ENCODE results near the gene PPP1R13L.

PPP1R13L gene

DNA sequence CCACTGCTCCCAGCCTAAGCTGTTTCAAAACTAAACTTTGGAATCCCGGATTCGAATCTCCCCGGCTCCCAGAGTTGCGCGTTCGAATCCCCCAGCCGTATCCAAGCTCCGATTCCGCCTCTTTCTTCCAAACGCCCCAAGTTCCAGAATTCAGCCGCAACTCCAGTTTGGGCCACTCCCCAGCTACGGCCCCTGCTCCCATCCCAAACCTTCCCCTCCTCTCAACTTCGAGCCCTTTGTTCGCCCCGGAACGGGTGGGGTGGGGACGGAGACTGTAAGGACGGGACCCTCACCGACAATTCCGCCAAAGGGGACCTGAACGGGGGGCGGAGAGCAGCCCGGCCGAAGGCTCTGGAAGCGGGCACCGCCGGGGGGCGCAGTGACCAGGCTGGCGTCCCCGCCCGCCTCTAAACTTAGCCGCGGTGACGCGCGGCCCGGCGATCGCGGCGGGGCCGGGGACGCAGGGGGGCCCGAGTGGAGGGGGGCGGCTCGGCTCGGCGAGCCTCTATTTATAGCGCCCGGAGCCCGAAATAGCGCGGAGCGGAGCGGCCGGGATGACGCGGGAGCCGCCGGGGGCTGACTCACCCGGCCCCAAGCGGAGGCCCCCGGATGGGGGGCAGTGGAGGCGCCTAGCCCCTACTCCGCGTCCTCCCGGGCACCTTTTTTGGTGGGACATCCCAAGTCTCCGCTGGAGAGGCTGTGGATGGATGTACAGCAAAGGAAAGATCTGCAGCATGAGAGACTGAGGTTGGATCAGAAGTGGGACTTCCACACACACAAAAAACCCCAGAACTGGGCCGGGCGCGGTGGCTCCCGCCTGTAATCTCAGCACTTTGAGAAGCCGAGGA lies 23.7 kb upstream of the PPP1R13L start (continued):
- TF ChIP-seq ZNF768 (tag by site-specific recombination; IDR thresholded peaks at IDR 0.05): no peak
- TF ChIP-seq, protein P1, sequence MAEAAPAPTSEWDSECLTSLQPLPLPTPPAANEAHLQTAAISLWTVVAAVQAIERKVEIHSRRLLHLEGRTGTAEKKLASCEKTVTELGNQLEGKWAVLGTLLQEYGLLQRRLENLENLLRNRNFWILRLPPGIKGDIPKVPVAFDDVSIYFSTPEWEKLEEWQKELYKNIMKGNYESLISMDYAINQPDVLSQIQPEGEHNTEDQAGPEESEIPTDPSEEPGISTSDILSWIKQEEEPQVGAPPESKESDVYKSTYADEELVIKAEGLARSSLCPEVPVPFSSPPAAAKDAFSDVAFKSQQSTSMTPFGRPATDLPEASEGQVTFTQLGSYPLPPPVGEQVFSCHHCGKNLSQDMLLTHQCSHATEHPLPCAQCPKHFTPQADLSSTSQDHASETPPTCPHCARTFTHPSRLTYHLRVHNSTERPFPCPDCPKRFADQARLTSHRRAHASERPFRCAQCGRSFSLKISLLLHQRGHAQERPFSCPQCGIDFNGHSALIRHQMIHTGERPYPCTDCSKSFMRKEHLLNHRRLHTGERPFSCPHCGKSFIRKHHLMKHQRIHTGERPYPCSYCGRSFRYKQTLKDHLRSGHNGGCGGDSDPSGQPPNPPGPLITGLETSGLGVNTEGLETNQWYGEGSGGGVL (tag by site-specific recombination; IDR thresholded peaks at IDR 0.05): peak; percentile 32; the same call in 1 of the 2 replicates
- peak; percentile 66 for TF ChIP-seq ZNF341 (tag by site-specific recombination; IDR thresholded peaks at IDR 0.05; ENCODE audit: low read depth)
- TF ChIP-seq, protein P2, sequence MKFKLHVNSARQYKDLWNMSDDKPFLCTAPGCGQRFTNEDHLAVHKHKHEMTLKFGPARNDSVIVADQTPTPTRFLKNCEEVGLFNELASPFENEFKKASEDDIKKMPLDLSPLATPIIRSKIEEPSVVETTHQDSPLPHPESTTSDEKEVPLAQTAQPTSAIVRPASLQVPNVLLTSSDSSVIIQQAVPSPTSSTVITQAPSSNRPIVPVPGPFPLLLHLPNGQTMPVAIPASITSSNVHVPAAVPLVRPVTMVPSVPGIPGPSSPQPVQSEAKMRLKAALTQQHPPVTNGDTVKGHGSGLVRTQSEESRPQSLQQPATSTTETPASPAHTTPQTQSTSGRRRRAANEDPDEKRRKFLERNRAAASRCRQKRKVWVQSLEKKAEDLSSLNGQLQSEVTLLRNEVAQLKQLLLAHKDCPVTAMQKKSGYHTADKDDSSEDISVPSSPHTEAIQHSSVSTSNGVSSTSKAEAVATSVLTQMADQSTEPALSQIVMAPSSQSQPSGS (tag by site-specific recombination; IDR thresholded peaks at IDR 0.05; ENCODE audit: low read depth): no peak
- TF ChIP-seq, protein P3, sequence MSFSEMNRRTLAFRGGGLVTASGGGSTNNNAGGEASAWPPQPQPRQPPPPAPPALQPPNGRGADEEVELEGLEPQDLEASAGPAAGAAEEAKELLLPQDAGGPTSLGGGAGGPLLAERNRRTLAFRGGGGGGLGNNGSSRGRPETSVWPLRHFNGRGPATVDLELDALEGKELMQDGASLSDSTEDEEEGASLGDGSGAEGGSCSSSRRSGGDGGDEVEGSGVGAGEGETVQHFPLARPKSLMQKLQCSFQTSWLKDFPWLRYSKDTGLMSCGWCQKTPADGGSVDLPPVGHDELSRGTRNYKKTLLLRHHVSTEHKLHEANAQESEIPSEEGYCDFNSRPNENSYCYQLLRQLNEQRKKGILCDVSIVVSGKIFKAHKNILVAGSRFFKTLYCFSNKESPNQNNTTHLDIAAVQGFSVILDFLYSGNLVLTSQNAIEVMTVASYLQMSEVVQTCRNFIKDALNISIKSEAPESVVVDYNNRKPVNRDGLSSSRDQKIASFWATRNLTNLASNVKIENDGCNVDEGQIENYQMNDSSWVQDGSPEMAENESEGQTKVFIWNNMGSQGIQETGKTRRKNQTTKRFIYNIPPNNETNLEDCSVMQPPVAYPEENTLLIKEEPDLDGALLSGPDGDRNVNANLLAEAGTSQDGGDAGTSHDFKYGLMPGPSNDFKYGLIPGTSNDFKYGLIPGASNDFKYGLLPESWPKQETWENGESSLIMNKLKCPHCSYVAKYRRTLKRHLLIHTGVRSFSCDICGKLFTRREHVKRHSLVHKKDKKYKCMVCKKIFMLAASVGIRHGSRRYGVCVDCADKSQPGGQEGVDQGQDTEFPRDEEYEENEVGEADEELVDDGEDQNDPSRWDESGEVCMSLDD (tag by site-specific recombination; IDR thresholded peaks at IDR 0.05): peak; percentile 66; the same call in 1 of the 2 replicates
- TF ChIP-seq ZNF785 (tag by site-specific recombination; IDR thresholded peaks at IDR 0.05): 0 out of 2 replicates have a peak, but pooled peaks have one; percentile 35
- TF ChIP-seq ZNF311 (tag by site-specific recombination; IDR thresholded peaks at IDR 0.05; ENCODE audit: borderline replicate concordance): no peak
- no peak; the same call in 1 of the 2 replicates for TF ChIP-seq ZNF654 (tag by site-specific recombination; IDR thresholded peaks at IDR 0.05; ENCODE audit: low read depth)
- TF ChIP-seq KLF9 (tag by site-specific recombination; IDR thresholded peaks at IDR 0.05; ENCODE audit: low read depth): 0 out of 2 replicates have a peak, but pooled peaks have one; percentile 13
- TF ChIP-seq, protein P4, sequence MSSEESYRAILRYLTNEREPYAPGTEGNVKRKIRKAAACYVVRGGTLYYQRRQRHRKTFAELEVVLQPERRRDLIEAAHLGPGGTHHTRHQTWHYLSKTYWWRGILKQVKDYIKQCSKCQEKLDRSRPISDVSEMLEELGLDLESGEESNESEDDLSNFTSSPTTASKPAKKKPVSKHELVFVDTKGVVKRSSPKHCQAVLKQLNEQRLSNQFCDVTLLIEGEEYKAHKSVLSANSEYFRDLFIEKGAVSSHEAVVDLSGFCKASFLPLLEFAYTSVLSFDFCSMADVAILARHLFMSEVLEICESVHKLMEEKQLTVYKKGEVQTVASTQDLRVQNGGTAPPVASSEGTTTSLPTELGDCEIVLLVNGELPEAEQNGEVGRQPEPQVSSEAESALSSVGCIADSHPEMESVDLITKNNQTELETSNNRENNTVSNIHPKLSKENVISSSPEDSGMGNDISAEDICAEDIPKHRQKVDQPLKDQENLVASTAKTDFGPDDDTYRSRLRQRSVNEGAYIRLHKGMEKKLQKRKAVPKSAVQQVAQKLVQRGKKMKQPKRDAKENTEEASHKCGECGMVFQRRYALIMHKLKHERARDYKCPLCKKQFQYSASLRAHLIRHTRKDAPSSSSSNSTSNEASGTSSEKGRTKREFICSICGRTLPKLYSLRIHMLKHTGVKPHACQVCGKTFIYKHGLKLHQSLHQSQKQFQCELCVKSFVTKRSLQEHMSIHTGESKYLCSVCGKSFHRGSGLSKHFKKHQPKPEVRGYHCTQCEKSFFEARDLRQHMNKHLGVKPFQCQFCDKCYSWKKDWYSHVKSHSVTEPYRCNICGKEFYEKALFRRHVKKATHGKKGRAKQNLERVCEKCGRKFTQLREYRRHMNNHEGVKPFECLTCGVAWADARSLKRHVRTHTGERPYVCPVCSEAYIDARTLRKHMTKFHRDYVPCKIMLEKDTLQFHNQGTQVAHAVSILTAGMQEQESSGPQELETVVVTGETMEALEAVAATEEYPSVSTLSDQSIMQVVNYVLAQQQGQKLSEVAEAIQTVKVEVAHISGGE (tag by site-specific recombination; conservative IDR thresholded peaks at IDR 0.05; ENCODE audit: low read depth): peak; percentile 42; the same call in 1 of the 2 replicates
- peak; percentile 23; the same call in 1 of the 2 replicates for TF ChIP-seq ZBTB20 (tag by site-specific recombination; IDR thresholded peaks at IDR 0.05)
- TF ChIP-seq ZNF23 (tag by site-specific recombination; IDR thresholded peaks at IDR 0.05; ENCODE audit: borderline replicate concordance): no peak
- TF ChIP-seq GLIS1 (tag by site-specific recombination; IDR thresholded peaks at IDR 0.05): peak; percentile 85
- TF ChIP-seq ZNF837 (tag by site-specific recombination; IDR thresholded peaks at IDR 0.05): no peak
- no peak for TF ChIP-seq ZNF10 (tag by site-specific recombination; IDR thresholded peaks at IDR 0.05)
- TF ChIP-seq, protein P5, sequence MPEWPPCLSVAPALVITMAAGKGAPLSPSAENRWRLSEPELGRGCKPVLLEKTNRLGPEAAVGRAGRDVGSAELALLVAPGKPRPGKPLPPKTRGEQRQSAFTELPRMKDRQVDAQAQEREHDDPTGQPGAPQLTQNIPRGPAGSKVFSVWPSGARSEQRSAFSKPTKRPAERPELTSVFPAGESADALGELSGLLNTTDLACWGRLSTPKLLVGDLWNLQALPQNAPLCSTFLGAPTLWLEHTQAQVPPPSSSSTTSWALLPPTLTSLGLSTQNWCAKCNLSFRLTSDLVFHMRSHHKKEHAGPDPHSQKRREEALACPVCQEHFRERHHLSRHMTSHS (tag by site-specific recombination; IDR thresholded peaks at IDR 0.05): no peak
- TF ChIP-seq ZNF24 (tag by site-specific recombination; IDR thresholded peaks at IDR 0.05): 0 out of 2 replicates have a peak, but pooled peaks have one; percentile 19
- TF ChIP-seq, protein P6, sequence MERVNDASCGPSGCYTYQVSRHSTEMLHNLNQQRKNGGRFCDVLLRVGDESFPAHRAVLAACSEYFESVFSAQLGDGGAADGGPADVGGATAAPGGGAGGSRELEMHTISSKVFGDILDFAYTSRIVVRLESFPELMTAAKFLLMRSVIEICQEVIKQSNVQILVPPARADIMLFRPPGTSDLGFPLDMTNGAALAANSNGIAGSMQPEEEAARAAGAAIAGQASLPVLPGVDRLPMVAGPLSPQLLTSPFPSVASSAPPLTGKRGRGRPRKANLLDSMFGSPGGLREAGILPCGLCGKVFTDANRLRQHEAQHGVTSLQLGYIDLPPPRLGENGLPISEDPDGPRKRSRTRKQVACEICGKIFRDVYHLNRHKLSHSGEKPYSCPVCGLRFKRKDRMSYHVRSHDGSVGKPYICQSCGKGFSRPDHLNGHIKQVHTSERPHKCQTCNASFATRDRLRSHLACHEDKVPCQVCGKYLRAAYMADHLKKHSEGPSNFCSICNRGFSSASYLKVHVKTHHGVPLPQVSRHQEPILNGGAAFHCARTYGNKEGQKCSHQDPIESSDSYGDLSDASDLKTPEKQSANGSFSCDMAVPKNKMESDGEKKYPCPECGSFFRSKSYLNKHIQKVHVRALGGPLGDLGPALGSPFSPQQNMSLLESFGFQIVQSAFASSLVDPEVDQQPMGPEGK (tag by site-specific recombination; IDR thresholded peaks at IDR 0.05): peak; percentile 44; the same call in 1 of the 2 replicates
- peak; percentile 41; the same call in 1 of the 2 replicates for TF ChIP-seq ZBTB48 (tag by site-specific recombination; IDR thresholded peaks at IDR 0.05)
- TF ChIP-seq, protein P7, sequence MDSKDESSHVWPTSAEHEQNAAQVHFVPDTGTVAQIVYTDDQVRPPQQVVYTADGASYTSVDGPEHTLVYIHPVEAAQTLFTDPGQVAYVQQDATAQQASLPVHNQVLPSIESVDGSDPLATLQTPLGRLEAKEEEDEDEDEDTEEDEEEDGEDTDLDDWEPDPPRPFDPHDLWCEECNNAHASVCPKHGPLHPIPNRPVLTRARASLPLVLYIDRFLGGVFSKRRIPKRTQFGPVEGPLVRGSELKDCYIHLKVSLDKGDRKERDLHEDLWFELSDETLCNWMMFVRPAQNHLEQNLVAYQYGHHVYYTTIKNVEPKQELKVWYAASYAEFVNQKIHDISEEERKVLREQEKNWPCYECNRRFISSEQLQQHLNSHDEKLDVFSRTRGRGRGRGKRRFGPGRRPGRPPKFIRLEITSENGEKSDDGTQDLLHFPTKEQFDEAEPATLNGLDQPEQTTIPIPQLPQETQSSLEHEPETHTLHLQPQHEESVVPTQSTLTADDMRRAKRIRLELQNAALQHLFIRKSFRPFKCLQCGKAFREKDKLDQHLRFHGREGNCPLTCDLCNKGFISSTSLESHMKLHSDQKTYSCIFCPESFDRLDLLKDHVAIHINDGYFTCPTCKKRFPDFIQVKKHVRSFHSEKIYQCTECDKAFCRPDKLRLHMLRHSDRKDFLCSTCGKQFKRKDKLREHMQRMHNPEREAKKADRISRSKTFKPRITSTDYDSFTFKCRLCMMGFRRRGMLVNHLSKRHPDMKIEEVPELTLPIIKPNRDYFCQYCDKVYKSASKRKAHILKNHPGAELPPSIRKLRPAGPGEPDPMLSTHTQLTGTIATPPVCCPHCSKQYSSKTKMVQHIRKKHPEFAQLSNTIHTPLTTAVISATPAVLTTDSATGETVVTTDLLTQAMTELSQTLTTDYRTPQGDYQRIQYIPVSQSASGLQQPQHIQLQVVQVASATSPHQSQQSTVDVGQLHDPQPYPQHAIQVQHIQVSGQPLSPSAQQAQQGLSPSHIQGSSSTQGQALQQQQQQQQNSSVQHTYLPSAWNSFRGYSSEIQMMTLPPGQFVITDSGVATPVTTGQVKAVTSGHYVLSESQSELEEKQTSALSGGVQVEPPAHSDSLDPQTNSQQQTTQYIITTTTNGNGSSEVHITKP (tag by site-specific recombination; IDR thresholded peaks at IDR 0.05): peak; percentile 77; the same call in 1 of the 2 replicates
- TF ChIP-seq ZNF843 (tag by site-specific recombination; IDR thresholded peaks at IDR 0.05): no peak

Data from HEK293 (cell line).